Activated CD4-positive, alpha-beta T cell treated with anti-CD3 and anti-CD28 coated beads, Interleukin-2, Interleukin-6, amounts not matched to agents 100 ng/mL and 50 ng/mL, durations not matched to agents 16 hours and 8 hours (primary cell): ENCODE measurements around the gene STK24.

Experiments used
- DNase-seq: peaks from one replicate; pipeline ENCODE4 v3.0.0-alpha.2; 2020

Gene STK24

DNA sequence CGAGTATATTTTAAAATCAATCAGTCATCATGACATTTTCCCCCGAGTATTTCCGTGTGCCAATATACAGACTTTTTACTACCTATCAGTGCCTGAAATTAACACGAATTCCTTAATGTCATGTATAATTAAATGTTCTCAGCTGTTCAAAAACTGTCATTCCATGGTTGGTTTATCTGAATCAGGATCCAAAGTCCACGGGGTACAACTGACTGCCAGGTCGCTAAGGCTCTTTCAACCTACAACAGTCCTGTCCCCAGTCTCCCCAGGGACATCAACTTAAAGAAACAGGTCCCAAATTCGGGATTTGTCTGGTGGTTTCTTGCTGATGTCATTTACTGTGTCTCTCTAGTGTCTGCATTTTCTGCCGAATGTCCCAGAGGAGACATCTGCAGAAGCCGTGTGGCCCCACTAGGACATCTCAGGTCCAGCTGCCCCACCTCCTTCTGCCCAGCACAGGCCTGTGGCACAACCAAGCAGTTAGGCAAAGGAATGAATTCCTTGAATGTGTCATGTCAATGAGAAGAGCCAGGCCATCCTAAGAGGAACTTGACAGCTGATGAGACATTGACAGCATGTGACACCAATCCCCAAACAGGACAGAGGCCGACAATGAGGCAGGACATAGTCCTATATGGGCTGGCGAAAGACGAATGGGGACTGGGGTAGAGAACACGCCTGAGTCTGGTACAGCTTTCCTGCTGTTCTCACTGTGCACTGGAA is 109.5 kb downstream of the STK24 start:
- DNase-seq, result no peak

DNA sequence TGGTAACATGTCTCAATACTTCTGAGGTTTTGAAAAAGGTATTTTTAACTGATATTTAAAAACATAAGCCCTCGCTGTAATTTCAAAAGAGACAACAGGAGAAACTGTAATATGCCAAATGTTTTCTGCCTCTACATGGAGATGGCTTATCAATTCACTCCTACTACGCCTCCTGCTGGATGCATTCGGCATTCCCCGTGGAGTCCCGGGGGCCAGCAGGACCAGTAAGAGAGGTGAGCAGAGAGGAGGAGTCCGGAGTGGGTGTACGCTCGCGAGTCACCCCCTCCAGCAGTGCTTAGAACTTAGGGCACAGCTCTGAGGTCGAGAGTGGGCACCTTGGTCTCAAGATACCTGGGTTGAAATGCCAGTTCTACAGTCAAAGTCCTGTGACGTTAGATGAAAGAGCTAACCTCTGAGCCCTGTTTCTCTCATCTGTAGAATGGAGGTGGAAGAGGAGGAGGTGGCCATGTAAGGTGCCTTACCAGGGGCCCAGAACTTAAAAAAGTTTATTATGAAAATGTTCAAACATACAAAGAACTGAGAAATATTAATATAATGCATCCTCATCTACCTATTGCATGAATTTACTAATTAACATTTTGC is 110.2 kb downstream of the STK24 start:
- peak; percentile 49 for DNase-seq

DNA sequence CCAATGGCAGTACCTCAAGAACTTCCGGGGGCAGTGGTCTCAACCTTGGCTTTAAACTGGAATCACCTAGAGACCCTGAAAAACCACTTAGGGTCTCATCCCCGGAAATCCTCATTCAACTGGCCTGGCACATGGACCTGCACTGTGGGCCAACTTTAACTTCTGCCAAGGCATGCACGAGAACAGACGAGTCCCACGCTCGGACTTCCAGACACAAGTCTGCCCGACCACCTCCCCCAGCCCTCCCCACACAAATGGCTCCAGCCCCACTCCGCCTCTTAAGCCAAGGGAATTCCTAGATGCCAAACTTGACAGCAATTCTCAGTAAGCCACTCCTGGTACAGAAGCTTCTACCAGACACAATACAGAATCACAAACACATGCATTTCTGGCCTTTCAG is 114.0 kb downstream of the STK24 start:
- no peak for DNase-seq

- DNase-seq, result no peak
These were observed 114.5 kb downstream of the STK24 start for GRCh38 chr13:98462241-98462882.

GRCh38 chr13:98461486-98462240 is 115.2 kb downstream of the STK24 start:
- DNase-seq, result no peak

DNA sequence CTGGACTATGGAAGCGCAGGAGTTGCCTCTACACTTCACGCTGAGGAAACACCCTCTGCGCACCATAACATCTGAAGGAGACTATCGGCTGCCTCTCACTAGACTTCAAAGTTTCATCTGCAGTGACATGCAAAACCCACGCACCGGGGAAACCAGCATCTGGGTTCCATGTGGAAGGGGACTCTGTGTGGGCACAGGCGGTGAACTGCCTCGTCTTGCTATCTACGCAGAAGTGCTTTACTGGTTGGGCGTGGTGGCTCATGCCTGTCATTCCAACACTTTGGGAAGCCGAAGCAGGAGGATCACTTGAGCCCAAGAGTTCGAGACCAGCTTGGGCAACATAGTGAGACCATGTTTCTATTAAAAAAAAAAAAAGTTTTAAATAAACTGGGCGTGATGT is 116.4 kb downstream of the STK24 start:
- DNase-seq, result no peak

DNA sequence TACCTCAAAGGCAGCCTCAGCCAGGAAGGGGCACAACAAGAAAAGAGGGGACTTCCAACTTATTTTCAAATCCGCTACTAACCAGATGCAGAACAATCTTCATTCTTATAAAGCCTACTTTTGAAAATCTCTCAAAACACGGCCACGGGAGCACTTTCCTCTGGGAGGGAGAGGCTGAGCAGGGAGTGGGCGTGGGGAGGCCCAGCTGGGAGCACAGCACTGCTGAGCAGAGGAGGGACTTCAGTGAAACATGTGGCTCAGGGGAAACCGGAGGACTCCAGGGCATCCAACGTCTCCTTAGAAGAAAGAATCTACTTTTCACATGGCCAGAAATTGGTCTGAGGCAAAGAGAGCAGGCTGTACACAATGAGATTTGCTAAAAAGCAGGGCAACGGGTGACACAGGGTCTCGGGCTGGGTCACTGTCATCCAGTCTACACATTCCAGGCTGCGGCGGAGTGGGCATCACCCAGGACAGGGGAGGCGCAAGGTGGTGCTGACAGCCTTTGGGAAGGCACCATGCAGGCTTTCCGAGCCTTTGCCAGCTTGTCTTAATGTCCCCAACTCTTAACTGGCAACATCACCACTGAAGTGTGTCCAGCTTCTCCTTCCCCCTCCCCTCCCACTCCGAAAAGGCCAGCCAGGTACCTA is 117.1 kb downstream of the STK24 start:
- DNase-seq, result no peak

DNA sequence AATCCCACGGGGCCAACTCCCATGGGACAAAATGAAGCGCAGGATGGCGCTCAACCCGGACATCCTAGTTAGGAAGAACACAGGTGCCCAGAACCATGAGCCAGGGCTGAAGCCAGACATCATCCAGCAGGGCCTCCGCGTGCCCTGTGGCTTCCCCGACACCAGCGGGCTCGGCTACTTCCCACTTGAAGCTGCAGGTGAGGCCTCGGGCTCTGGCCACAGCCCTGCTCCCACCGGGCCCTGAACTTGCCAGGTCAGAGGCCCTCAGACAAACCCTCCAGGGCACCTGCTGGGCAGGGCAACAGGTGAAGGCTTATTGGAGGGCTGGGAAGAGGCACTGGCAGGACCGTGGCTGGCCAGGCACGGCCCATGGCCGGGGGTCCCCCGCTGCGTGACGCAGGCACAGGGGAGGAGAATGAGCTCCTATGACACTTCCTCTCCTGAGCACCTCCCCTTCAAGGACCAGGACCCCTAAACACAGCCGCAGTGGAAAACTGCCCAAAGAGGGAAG is 117.7 kb downstream of the STK24 start:
- DNase-seq, result no peak

GRCh38 chr13:98458431-98458830 is 118.5 kb downstream of the STK24 start:
- no peak for DNase-seq

- DNase-seq, result no peak
These were observed 119.9 kb downstream of the STK24 start for GRCh38 chr13:98457053-98457452.

DNA sequence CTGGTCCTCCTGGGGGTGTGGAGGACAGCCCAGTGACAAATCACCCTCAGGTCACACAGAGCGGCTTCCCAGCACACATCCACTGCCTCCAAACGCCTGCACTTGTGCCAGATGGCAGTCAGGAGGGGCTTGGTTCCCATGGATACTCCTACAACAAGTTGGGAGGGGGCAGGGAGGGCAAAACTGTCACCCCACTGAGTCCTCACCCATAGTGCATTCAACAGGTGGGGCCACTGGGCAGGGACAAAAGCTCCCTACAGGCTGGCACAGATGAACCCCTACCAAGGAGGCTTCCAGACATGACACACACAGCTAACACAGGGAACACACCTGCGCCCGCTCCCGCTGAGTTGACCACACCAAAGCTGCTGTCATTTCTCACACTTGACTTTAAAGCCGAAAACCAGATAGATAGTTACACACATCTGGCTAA is 120.5 kb downstream of the STK24 start:
- DNase-seq, result no peak

DNA sequence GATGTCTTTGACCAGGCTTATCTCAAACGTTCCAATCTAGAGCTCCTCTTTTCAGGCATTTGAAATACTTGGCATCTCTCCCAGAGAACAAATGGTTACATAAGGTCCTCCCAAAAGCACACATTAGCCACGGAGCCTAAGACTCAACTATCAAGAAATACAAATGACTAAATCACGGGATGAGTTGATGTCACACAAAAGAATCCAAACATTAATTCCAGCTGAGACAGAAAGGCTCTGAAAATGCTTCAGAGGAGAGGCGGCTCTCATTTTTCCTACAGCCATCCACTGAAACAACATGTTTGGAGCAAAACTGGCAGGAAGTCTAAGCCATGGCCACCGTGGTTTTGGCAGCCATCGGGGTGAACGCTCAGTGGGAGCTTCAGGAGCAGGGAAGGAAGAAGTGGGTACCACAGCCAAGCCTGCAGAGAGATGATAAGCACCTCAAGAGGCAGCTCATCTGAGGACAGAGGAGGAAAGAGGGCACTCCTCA is 122.5 kb downstream of the STK24 start:
- DNase-seq, result no peak

GRCh38 chr13:98452851-98453843 is 123.8 kb downstream of the STK24 start:
- no peak for DNase-seq

GRCh38 chr13:98451676-98452470 is 125.0 kb downstream of the STK24 start:
- no peak for DNase-seq

- DNase-seq, result peak; percentile 47
These were observed 126.3 kb downstream of the STK24 start for GRCh38 chr13:98450539-98451111.

DNA sequence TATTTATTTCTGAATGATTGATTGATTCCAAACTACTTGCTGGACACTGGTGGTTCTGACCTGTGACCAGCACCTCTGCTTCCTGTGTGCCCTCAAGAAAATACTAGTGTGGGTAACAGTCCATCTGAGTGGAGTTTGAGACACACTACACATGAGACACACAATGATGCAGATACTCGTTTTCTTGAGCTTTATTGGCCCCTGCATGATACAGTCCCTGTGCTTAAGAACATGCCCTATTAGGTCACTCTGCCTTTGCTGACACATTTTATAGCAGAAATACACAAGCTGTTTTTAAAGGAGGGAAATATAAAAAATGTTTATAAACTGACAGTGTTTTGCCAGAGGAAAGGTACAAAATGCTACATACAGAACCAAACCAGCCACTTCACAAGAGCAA is 126.9 kb downstream of the STK24 start:
- DNase-seq, result no peak

DNA sequence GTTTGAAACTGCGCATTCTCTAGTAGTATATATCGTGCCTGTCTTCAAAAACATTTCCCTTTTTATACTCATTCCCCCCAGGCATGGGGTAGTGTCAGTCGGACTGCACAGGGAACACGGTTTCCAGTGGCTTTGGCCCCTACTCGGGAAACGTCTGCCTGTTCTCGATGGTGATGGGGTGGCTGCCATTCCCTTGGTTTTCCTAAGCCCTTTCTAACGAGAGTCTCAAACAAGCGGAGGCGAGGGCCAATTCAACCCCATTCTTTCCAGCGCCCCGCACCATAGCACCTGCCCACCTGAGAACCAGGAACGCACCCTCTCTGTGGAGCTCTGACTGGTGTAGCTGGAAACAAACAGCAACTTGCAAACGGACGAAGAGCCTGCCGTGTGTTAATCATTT is 127.6 kb downstream of the STK24 start:
- no peak for DNase-seq

GRCh38 chr13:98448642-98448928 is 128.3 kb downstream of the STK24 start:
- no peak for DNase-seq

GRCh38 chr13:98447881-98448641 is 128.8 kb downstream of the STK24 start:
- peak; percentile 54 for DNase-seq

- no peak for DNase-seq
These were observed 129.8 kb downstream of the STK24 start for GRCh38 chr13:98447130-98447529.
